ENCODE measurements around the gene INAVA.
"Not testable (repeated sequence)": the region's sequence is repeated elsewhere in the genome, so short reads cannot be mapped to it uniquely, and the experiment has no call there.

Gene INAVA

DNA sequence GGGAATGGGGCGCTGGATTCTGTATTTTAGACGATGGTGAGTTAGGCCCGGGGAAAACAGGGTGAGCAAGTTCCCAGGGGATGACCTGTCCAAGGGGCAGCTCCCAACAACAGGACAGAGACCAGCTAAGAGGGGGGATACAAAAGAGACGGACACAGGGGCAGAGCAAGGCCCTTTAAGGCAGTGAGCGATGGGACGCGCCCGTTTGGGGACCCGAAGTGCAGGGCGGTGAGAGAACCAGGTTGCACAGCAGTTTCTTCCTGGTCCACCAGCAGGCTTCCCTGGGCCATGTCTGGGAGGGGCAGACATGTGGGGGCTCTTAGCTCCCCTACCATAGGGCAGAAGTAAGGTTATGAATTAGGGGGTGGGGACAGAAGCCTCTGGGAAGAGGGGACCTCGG lies 22.0 kb downstream of the INAVA start:
- H3K27ac ChIP-seq (ENCODE audit: insufficient read depth, low read length, poor library complexity, severe bottlenecking) = no peak overlapping the region
- no peaks in the 10 kb centered on the region for H3K4me1 ChIP-seq (ENCODE audit: control insufficient read depth, insufficient read depth, low read length, poor library complexity, severe bottlenecking)
- H3K36me3 ChIP-seq (ENCODE audit: control insufficient read depth, insufficient read depth, low read length) = no peaks in the 10 kb centered on the region

DNA sequence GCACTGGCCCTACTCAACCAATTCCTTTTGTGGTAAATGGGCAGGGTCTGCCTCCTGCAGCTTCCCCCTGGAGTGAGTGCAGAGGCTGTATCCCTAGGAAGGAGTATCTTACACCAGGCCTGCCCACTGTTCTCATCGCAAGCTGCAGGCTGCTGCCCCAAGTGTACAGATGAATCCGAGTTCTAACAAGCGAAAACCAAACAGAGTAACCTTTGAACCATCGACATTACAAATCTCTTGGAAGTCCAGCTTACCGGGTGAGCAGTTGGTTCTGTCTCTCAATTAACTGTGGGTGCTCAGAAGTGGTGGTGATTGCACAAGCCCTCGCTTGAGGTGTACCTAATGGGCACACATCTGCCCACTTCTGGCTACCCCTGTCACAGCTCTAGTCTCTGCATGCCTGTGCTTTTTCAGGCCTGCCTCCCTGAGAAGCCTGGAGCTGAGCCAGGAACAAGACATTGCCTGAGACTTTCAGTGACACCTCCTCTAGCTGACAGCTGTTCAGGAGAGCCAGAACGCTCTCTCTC lies 22.7 kb downstream of the INAVA start:
- Histone ChIP-seq H3K4me1 (ENCODE audit: control insufficient read depth, insufficient read depth, low read length, poor library complexity, severe bottlenecking) (no peaks in the 10 kb centered on the region), H3K36me3 (ENCODE audit: control insufficient read depth, insufficient read depth, low read length) (no peaks in the 10 kb centered on the region), H3K27me3 (replicated peaks; ENCODE audit: control insufficient read depth, insufficient read depth, low read length, poor library complexity, severe bottlenecking) (no peaks in the 10 kb centered on the region), H3K4me3 (ENCODE audit: insufficient read depth, low read depth, low read length, poor library complexity, severe bottlenecking) (no peak overlapping the region), H3K9me3 (ENCODE audit: control insufficient read depth, low read length) (no peaks in the 10 kb centered on the region), H3K27ac (ENCODE audit: insufficient read depth, low read length, poor library complexity, severe bottlenecking) (no peak overlapping the region)
- no peak for DNase-seq

More for the DNA sequence above, 22.0 kb downstream of the INAVA start:
- H3K9me3 ChIP-seq (ENCODE audit: control insufficient read depth, low read length) = no peaks in the 10 kb centered on the region
- no peak overlapping the region for H3K4me3 ChIP-seq (ENCODE audit: insufficient read depth, low read depth, low read length, poor library complexity, severe bottlenecking)
- H3K27me3 ChIP-seq (replicated peaks; ENCODE audit: control insufficient read depth, insufficient read depth, low read length, poor library complexity, severe bottlenecking) = no peaks in the 10 kb centered on the region
- DNase-seq = no peak

DNA sequence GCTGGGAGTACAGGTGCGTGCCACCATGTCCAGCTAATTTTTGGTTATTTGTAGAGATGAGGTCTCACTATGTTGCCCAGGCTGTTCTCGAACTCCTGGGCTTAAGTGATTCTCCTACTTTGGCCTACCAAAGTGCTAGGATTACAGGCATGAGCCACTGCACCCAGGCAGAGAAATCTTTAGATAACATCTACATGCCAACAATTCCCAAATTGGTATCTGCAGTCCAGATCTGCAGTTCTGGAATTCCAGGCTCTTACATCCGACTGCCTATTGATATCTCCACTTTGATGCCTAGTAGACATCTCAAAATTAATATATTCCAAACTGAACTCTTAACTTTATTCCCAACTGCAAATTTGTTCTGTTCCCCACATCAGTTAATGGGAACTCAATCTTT lies 23.3 kb downstream of the INAVA start:
- no peak overlapping the region for H3K27ac ChIP-seq (ENCODE audit: insufficient read depth, low read length, poor library complexity, severe bottlenecking)
- H3K9me3 ChIP-seq (ENCODE audit: control insufficient read depth, low read length) = no peaks in the 10 kb centered on the region
- no peaks in the 10 kb centered on the region for H3K27me3 ChIP-seq (replicated peaks; ENCODE audit: control insufficient read depth, insufficient read depth, low read length, poor library complexity, severe bottlenecking)
- no peak overlapping the region for H3K4me3 ChIP-seq (ENCODE audit: insufficient read depth, low read depth, low read length, poor library complexity, severe bottlenecking)
- H3K4me1 ChIP-seq (ENCODE audit: control insufficient read depth, insufficient read depth, low read length, poor library complexity, severe bottlenecking) = no peaks in the 10 kb centered on the region
- no peak for DNase-seq
- no peaks in the 10 kb centered on the region for H3K36me3 ChIP-seq (ENCODE audit: control insufficient read depth, insufficient read depth, low read length)

DNA sequence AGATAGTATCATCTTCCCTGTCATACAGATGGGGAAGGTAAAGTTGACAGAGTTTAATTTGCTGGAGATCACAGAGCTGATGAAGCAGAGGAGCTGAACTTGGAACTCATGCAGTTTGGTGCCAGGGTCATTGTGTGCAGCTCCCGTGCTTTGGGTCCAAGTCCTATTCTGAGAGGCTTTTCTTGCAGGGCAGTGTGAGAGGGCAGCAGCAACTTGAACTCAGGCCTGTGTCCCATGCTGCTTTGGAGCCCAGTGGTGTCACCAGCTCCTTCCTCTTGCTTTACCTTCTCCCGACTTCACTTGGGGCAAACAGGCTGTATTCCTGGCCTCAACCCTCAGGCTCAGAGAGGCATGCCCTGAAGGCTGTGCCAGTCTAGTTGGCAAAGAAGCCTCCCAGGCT lies 24.7 kb downstream of the INAVA start:
- DNase-seq = no peak
- Histone ChIP-seq H3K4me3 (ENCODE audit: insufficient read depth, low read depth, low read length, poor library complexity, severe bottlenecking) (no peak overlapping the region), H3K36me3 (ENCODE audit: control insufficient read depth, insufficient read depth, low read length) (no peaks in the 10 kb centered on the region), H3K4me1 (ENCODE audit: control insufficient read depth, insufficient read depth, low read length, poor library complexity, severe bottlenecking) (no peaks in the 10 kb centered on the region), H3K27me3 (replicated peaks; ENCODE audit: control insufficient read depth, insufficient read depth, low read length, poor library complexity, severe bottlenecking) (no peaks in the 10 kb centered on the region), H3K9me3 (ENCODE audit: control insufficient read depth, low read length) (no peaks in the 10 kb centered on the region), H3K27ac (ENCODE audit: insufficient read depth, low read length, poor library complexity, severe bottlenecking) (no peak overlapping the region)

DNA sequence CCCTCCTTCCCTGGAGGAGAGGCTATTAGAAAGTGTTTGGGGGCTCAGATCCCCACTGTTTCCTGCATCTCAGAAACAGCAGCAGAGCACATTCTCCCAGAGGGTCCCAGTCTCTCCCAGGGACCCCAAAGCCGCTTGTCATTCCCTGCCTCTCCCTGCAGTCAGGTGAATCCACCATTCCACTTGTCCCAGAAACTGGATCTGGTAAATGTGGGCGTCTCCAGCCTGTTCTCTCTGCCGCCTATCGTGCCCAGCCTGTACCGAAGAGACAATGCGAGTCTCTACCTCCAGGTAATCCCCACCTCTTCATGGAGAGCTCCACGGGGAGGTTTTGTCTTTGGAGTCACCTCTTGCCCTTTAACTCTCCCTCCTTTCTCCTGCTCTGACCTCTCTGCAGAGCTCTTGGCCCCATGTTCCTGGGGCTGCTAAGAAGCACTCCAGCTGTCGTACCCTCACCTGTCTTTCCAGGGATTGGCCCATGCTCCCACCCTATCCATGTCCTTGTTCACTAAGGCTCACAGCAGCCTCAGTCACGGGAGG lies 26.9 kb downstream of the INAVA start:
- no peak for DNase-seq
- no peaks in the 10 kb centered on the region for H3K27me3 ChIP-seq (replicated peaks; ENCODE audit: control insufficient read depth, insufficient read depth, low read length, poor library complexity, severe bottlenecking)
- H3K27ac ChIP-seq (ENCODE audit: insufficient read depth, low read length, poor library complexity, severe bottlenecking) = no peak overlapping the region
- H3K36me3 ChIP-seq (ENCODE audit: control insufficient read depth, insufficient read depth, low read length) = no peaks in the 10 kb centered on the region
- no peak overlapping the region for H3K4me3 ChIP-seq (ENCODE audit: insufficient read depth, low read depth, low read length, poor library complexity, severe bottlenecking)
- H3K9me3 ChIP-seq (ENCODE audit: control insufficient read depth, low read length) = no peaks in the 10 kb centered on the region
- H3K4me1 ChIP-seq (ENCODE audit: control insufficient read depth, insufficient read depth, low read length, poor library complexity, severe bottlenecking) = no peaks in the 10 kb centered on the region

DNA sequence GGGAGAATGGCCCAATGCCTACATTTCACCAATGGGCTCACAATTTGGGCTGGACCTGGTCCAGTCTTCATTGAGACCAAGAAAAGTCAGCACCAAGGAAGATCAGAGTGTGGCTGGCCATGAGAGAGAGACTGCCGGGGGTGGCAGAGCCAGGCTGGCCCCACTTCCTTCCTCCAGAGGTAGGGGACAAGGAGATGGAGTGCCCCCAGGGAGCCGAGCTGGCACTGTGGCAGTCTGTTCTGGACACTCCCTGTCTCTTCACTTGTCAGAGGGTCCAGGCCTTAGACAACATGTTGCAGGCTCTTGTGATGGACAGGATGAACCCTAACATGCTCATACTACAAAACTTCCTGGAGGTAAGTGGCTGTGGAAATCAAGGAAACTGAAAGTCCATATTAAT lies 27.7 kb downstream of the INAVA start:
- H3K4me1 ChIP-seq (ENCODE audit: control insufficient read depth, insufficient read depth, low read length, poor library complexity, severe bottlenecking) = no peaks in the 10 kb centered on the region
- H3K36me3 ChIP-seq (ENCODE audit: control insufficient read depth, insufficient read depth, low read length) = no peaks in the 10 kb centered on the region
- H3K4me3 ChIP-seq (ENCODE audit: insufficient read depth, low read depth, low read length, poor library complexity, severe bottlenecking) = no peak overlapping the region
- DNase-seq = no peak
- H3K27ac ChIP-seq (ENCODE audit: insufficient read depth, low read length, poor library complexity, severe bottlenecking) = no peak overlapping the region
- H3K27me3 ChIP-seq (replicated peaks; ENCODE audit: control insufficient read depth, insufficient read depth, low read length, poor library complexity, severe bottlenecking) = no peaks in the 10 kb centered on the region
- H3K9me3 ChIP-seq (ENCODE audit: control insufficient read depth, low read length) = no peaks in the 10 kb centered on the region

DNA sequence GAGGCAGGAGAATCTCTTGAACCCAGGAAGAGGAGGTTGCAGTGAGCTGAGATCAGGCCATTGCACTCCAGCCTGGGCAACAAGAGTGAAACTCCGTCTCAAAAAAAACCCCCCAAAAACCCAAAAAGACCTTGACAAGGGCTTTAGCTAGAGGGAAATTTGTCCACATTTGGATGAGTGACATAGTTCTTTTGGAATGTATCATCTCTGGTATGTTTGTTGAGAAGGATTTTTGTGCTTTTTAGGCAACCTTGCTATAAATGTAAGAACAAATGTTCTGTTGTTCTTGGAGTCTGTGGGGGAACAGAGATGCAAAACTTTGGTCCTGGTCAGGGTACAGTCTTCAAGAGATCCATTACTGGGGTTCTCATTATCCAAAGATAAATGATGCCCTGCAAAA lies 28.9 kb downstream of the INAVA start:
- no peak for DNase-seq
- no peaks in the 10 kb centered on the region for H3K9me3 ChIP-seq (ENCODE audit: control insufficient read depth, low read length)
- no peak overlapping the region for H3K27ac ChIP-seq (ENCODE audit: insufficient read depth, low read length, poor library complexity, severe bottlenecking)
- H3K4me1 ChIP-seq (ENCODE audit: control insufficient read depth, insufficient read depth, low read length, poor library complexity, severe bottlenecking) = no peaks in the 10 kb centered on the region
- no peak overlapping the region for H3K4me3 ChIP-seq (ENCODE audit: insufficient read depth, low read depth, low read length, poor library complexity, severe bottlenecking)
- no peaks in the 10 kb centered on the region for H3K27me3 ChIP-seq (replicated peaks; ENCODE audit: control insufficient read depth, insufficient read depth, low read length, poor library complexity, severe bottlenecking)
- no peaks in the 10 kb centered on the region for H3K36me3 ChIP-seq (ENCODE audit: control insufficient read depth, insufficient read depth, low read length)

DNA sequence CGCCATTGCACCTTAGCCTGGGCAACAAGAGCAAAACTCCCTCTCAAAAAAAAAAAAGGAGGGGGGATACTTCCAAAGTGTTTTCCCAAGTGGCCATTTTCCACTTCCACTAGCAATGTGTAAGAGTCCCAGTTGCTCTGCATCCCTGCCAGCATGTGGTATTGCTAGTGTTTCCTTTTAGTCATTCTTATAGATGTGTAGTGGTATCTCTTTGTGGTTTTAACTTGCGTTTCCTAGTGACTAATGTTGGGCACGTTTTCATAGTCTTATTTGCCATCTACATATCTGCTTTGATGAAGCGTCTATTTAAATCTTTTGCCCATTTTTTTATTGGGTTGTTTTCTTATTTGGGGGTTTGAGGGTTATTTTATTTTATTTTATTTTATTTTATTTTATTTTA lies 31.1 kb downstream of the INAVA start:
- no peaks in the 10 kb centered on the region for H3K27me3 ChIP-seq (replicated peaks; ENCODE audit: control insufficient read depth, insufficient read depth, low read length, poor library complexity, severe bottlenecking)
- H3K36me3 ChIP-seq (ENCODE audit: control insufficient read depth, insufficient read depth, low read length) = no peaks in the 10 kb centered on the region
- H3K4me3 ChIP-seq (ENCODE audit: insufficient read depth, low read depth, low read length, poor library complexity, severe bottlenecking) = no peak overlapping the region
- DNase-seq = no peak
- H3K4me1 ChIP-seq (ENCODE audit: control insufficient read depth, insufficient read depth, low read length, poor library complexity, severe bottlenecking) = no peaks in the 10 kb centered on the region
- H3K9me3 ChIP-seq (ENCODE audit: control insufficient read depth, low read length) = no peaks in the 10 kb centered on the region
- H3K27ac ChIP-seq (ENCODE audit: insufficient read depth, low read length, poor library complexity, severe bottlenecking) = no peak overlapping the region

DNA sequence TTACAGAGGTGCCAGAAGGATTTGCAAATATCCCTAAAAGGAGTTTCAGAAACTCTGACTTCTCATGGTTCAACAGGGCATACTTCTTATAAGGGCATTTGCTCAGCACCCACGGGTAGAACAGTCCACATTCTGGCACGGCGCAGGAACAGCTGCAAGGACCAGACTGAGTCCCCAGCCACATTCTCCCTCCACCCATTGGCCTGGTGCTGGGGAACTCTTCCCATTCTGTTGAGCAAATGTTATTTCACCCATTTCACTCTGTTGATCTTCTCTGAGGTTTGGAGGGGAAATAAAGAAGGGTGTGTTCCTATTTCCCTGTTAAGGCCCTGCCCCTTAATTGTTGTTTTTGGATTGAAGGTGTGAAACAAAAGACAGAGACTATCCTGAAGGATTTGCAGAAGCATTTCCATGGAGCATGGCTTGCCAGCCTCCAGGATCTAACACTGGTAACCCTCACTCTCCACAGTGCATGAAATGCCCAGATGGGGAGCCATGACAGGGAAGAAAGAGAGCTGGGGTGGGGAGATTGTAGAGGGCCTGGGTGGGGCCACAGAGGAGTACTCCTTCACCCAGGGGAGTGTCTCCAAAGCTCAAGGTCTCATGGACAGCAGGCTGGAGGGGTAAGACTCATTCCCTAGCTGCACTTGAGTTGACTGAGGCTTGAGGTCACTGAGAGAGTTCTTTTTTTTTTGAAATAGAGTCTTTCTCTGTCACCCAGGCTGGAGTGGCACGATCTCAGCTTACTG lies 35.0 kb downstream of the INAVA start:
- no peaks in the 10 kb centered on the region for H3K4me1 ChIP-seq (ENCODE audit: control insufficient read depth, insufficient read depth, low read length, poor library complexity, severe bottlenecking)
- H3K4me3 ChIP-seq (ENCODE audit: insufficient read depth, low read depth, low read length, poor library complexity, severe bottlenecking) = no peak overlapping the region
- no peaks in the 10 kb centered on the region for H3K9me3 ChIP-seq (ENCODE audit: control insufficient read depth, low read length)
- H3K36me3 ChIP-seq (ENCODE audit: control insufficient read depth, insufficient read depth, low read length) = no peaks in the 10 kb centered on the region
- no peaks in the 10 kb centered on the region for H3K27me3 ChIP-seq (replicated peaks; ENCODE audit: control insufficient read depth, insufficient read depth, low read length, poor library complexity, severe bottlenecking)
- no peak for DNase-seq
- H3K27ac ChIP-seq (ENCODE audit: insufficient read depth, low read length, poor library complexity, severe bottlenecking) = no peak overlapping the region

DNA sequence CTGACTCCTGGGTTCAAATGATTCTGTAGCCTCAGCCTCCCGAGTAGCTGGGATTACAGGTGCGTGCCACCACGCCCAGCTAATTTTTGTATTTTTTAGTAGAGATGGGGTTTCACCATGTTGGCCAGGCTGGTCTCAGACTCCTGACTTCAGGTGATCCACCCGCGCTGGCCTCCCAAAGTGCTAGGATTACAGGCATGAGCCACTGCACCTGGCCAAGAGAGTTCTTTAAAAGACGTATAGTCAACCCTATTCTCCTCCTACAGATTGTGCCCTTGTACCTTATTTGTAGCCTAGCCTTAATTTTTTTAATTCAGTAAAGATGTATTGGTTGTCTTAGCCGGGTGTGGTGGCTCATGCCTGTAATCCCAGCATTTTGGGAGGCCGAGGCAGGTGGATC lies 35.6 kb downstream of the INAVA start:
- DNase-seq; H3K9me3 ChIP-seq (ENCODE audit: control insufficient read depth, low read length); H3K4me1 ChIP-seq (ENCODE audit: control insufficient read depth, insufficient read depth, low read length, poor library complexity, severe bottlenecking); H3K4me3 ChIP-seq (ENCODE audit: insufficient read depth, low read depth, low read length, poor library complexity, severe bottlenecking); H3K27ac ChIP-seq (ENCODE audit: insufficient read depth, low read length, poor library complexity, severe bottlenecking); H3K36me3 ChIP-seq (ENCODE audit: control insufficient read depth, insufficient read depth, low read length); H3K27me3 ChIP-seq (replicated peaks; ENCODE audit: control insufficient read depth, insufficient read depth, low read length, poor library complexity, severe bottlenecking): not testable (repeated sequence)

All from effector memory CD4-positive, alpha-beta T cell (primary cell).